ENCODE measurements around the gene LIMS3. TPM values are rescaled to one million over a fixed set of nuclear protein-coding genes. Genes with fewer than 3 reads are reported as not detected.

LIMS3 gene, protein sequence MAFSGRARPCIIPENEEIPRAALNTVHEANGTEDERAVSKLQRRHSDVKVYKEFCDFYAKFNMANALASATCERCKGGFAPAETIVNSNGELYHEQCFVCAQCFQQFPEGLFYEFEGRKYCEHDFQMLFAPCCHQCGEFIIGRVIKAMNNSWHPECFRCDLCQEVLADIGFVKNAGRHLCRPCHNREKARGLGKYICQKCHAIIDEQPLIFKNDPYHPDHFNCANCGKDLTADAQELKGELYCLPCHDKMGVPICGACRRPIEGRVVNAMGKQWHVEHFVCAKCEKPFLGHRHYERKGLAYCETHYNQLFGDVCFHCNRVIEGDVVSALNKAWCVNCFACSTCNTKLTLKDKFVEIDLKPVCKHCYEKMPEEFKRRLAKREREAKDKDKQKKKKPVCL
- total RNA-seq = 1 to 10 TPM; 1.6 to 2.5 TPM

DNA sequence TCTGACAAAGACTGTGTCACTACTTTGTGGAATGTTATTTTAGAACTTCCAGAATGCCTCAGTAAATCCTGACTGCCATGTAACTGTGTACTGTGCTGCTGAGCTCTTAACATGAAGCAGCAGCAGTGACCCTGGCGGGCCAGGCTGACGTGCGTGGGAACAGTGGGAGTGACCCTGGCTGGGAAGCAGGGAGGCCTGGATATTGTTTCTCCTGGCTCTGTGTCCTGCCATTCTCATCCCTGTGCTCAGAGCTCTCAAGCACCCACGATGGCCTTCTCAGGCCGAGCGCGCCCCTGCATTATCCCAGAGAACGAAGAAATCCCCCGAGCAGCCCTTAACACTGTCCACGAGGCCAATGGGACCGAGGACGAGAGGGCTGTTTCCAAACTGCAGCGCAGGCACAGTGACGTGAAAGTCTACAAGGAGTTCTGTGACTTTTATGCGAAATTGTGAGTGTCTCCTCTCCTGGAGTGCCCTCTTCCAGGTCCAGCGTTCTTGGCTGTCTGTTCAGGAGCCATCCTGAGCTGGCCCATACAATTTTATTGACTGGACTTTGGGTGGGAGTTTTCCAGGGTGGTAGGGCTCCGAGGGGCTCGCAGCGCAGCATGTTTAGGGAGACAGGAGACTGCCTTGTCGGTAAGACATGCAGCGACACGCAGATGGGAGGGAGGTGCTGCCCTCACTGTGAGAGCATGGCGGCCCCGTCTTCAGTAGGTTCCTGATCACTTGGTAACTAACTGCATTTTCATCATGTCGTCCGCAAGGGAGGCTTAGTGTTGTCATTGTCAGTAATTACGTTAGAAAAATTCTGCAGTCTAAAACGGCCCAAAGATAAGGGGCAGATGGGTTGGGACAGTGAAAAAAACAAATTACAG lies at the start of gene LIMS3:
TSS of gene LIMS3 (plus strand) at position 227 of the 875 bp plus-strand sequence. CDS start at position 268, 41 bp downstream.

Other genes with a start within 250 kb of the LIMS3 start
- gene RGPD5, start 104.4 kb upstream of the LIMS3 start, total RNA-seq = 10 to 100 TPM; 14.1 to 20.2 TPM
- gene MALL, start 217.1 kb downstream of the LIMS3 start, total RNA-seq = not detected

Measured in activated naive CD4-positive, alpha-beta T cell treated with anti-CD3 and anti-CD28 coated beads, Interleukin-2, amount 10 ng/mL, durations not matched to agents 5 hours and 36 hours (primary cell).